RKO (cell line): ENCODE data around the gene GRIP1.
"Not testable (repeated sequence)": the region's sequence is repeated elsewhere in the genome, so short reads cannot be mapped to it uniquely, and the experiment has no call there.

ENCODE experiments used
- DNase-seq: peaks from one replicate; pipeline ENCODE4 v3.0.0-alpha.2; 2016; ENCODE audit warnings: low spot score

GRIP1 gene

GRCh38 chr12:66321435-66321834 lies 357.4 kb downstream of the GRIP1 start:
- DNase-seq, result peak; percentile 56

GRCh38 chr12:66320996-66321395 lies 357.9 kb downstream of the GRIP1 start:
- DNase-seq, result peak; percentile 37

GRCh38 chr12:66319266-66319954 lies 359.5 kb downstream of the GRIP1 start:
- no peak for DNase-seq

- DNase-seq, result no peak
Measured at GRCh38 chr12:66314278-66314677, 364.6 kb downstream of the GRIP1 start.

DNA sequence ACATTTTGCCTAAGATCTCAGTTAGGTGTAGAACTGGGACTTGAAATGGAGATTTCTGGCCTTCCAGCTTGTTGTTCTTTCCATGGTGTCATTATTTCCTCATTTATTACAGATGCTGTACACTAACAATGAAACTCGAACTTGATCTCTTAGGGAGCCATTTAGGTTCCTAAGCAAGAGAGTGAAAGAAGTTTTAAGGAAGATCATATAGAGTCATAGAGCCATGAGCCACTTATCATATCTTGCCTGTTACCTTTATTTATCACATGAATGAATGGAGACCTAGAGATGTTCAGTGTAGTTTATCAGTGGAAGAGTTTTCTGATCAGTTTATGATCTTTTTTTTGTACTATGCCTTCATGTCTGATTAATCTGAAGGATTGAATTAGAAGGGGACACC lies 366.7 kb downstream of the GRIP1 start:
- no peak for DNase-seq

DNA sequence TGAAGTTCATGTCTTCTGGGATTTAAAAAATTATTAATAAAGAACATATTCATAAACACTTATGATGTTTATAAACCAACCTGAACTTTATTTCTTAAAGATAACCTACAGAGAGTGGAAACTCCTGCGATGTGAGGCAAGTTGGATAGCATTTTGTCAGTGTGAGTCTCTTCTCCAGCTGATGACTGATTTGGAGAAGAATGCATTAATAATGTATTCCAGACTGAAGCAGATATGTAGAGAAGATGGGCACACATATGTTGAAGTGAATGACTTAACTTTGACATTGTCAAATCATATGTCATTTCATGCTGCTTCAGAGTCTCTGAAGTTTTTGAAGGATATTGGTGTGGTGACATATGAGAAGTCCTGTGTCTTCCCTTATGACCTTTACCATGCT lies 369.3 kb downstream of the GRIP1 start:
- DNase-seq, result no peak

GRCh38 chr12:66304296-66304900 lies 374.5 kb downstream of the GRIP1 start:
- no peak for DNase-seq

GRCh38 chr12:66303316-66303804 lies 375.5 kb downstream of the GRIP1 start:
- not testable (repeated sequence) for DNase-seq

- DNase-seq, result no peak
Measured at GRCh38 chr12:66302827-66303169, 376.1 kb downstream of the GRIP1 start.

- peak; percentile 99 for DNase-seq
Measured at GRCh38 chr12:66301944-66302826, 376.7 kb downstream of the GRIP1 start, which contains the start of gene HELB. TSS of gene HELB (plus strand) at chr12:66302493. CDS start at chr12:66302604, 111 bp downstream.

- DNase-seq, result no peak
Measured at GRCh38 chr12:66297923-66298322, 381.0 kb downstream of the GRIP1 start.
